ENCODE data around the gene TMEM190. TPM values are rescaled to one million over a fixed set of nuclear protein-coding genes. Genes with fewer than 3 reads are reported as not detected.

TMEM190 gene
- total RNA-seq, 1 donor from 2014 or later, result 2.5 TPM

GRCh38 chr19:55346725-55347441 is 29.7 kb upstream of the TMEM190 start:
- Mint-ChIP-seq H3K27me3 (ENCODE audit: low read depth, unreplicated experiment) (peaks cover 14% of the 10 kb centered on the region), H3K27ac (ENCODE audit: unreplicated experiment) (no peak overlapping the region), H3K36me3 (ENCODE audit: low read depth, unreplicated experiment) (peaks cover 15% of the 10 kb centered on the region), H3K4me1 (ENCODE audit: low read depth, unreplicated experiment) (peaks cover 13% of the 10 kb centered on the region), H3K4me3 (ENCODE audit: unreplicated experiment) (no peak overlapping the region), H3K9me3 (ENCODE audit: unreplicated experiment) (peaks cover 3% of the 10 kb centered on the region)
- Histone ChIP-seq H4K20me1 (ENCODE audit: insufficient read depth, low read length) (no peaks in the 10 kb centered on the region), H3K27ac (ENCODE audit: low read depth, low read length) (no peak overlapping the region), H3K79me2 (ENCODE audit: insufficient read depth, low read length) (no peaks in the 10 kb centered on the region), H3K4me2 (ENCODE audit: low read length) (no peak overlapping the region), H3K9ac (ENCODE audit: low read length) (no peak overlapping the region), H3K36me3 (ENCODE audit: insufficient read depth, low read length) (no peaks in the 10 kb centered on the region), H3K27me3 (ENCODE audit: insufficient read depth, low read length) (peaks cover 2% of the 10 kb centered on the region), H3K4me1 (ENCODE audit: insufficient read depth, low read length) (peaks cover 3% of the 10 kb centered on the region), H3K4me3 (ENCODE audit: insufficient read depth, low read depth, low read length) (no peak overlapping the region), H2AFZ (ENCODE audit: low read depth, low read length) (no peak overlapping the region), H3K9me3 (ENCODE audit: insufficient read depth, low read depth, low read length) (no peaks in the 10 kb centered on the region)
- FAIRE-seq (no peak), DNase-seq (ENCODE audit: low read depth) (no peak)
- TF ChIP-seq EZH2 (IDR thresholded peaks at IDR 0.05; ENCODE audit: insufficient read depth, low read length), result no peak
- TF ChIP-seq CTCF (IDR thresholded peaks at IDR 0.05; ENCODE audit: insufficient read depth, low read depth, low read length), result no peak

- H3K36me3 Mint-ChIP-seq (ENCODE audit: low read depth, unreplicated experiment), result peaks cover 15% of the 10 kb centered on the region
- peaks cover 3% of the 10 kb centered on the region for H3K9me3 Mint-ChIP-seq (ENCODE audit: unreplicated experiment)
- no peaks in the 10 kb centered on the region for H4K20me1 ChIP-seq (ENCODE audit: insufficient read depth, low read length)
- H3K27ac Mint-ChIP-seq (ENCODE audit: unreplicated experiment), result no peak overlapping the region
- FAIRE-seq, result no peak
- DNase-seq (ENCODE audit: low read depth), result no peak
- H3K4me3 Mint-ChIP-seq (ENCODE audit: unreplicated experiment), result no peak overlapping the region
- no peaks in the 10 kb centered on the region for H3K9me3 ChIP-seq (ENCODE audit: insufficient read depth, low read depth, low read length)
- H3K36me3 ChIP-seq (ENCODE audit: insufficient read depth, low read length), result no peaks in the 10 kb centered on the region
- no peak overlapping the region for H2AFZ ChIP-seq (ENCODE audit: low read depth, low read length)
- H3K4me2 ChIP-seq (ENCODE audit: low read length), result no peak overlapping the region
- H3K4me1 Mint-ChIP-seq (ENCODE audit: low read depth, unreplicated experiment), result peaks cover 13% of the 10 kb centered on the region
- H3K4me3 ChIP-seq (ENCODE audit: insufficient read depth, low read depth, low read length), result no peak overlapping the region
- no peak overlapping the region for H3K9ac ChIP-seq (ENCODE audit: low read length)
- no peak overlapping the region for H3K27ac ChIP-seq (ENCODE audit: low read depth, low read length)
- peaks cover 21% of the 10 kb centered on the region for H3K27me3 Mint-ChIP-seq (ENCODE audit: low read depth, unreplicated experiment)
- H3K4me1 ChIP-seq (ENCODE audit: insufficient read depth, low read length), result peaks cover 3% of the 10 kb centered on the region
- H3K79me2 ChIP-seq (ENCODE audit: insufficient read depth, low read length), result no peaks in the 10 kb centered on the region
- peaks cover 2% of the 10 kb centered on the region for H3K27me3 ChIP-seq (ENCODE audit: insufficient read depth, low read length)
- no peak for TF ChIP-seq CTCF (IDR thresholded peaks at IDR 0.05; ENCODE audit: insufficient read depth, low read depth, low read length)
- TF ChIP-seq EZH2 (IDR thresholded peaks at IDR 0.05; ENCODE audit: insufficient read depth, low read length), result no peak
Measured at GRCh38 chr19:55347442-55348009, 29.1 kb upstream of the TMEM190 start.

Data from astrocyte (in vitro differentiated cells and primary cell).